Ascending aorta (tissue), 2 donors: ENCODE results near the gene RNF157. TPM values are rescaled to one million over a fixed set of nuclear protein-coding genes. Genes with fewer than 3 reads are reported as not detected.
"Not testable (repeated sequence)": the region's sequence is repeated elsewhere in the genome, so short reads cannot be mapped to it uniquely, and the experiment has no call there.

Experiments used
- DNase-seq, 2 donors: peaks; one replicate each; pipeline ENCODE4 v3.0.0-alpha.2; 2019; ENCODE audit warnings: low spot score in 2 of 2
- H3K27ac ChIP-seq, 2 donors: fragments of 200-600 bp; sonication (generic); one replicate each; pipeline ENCODE4 v1.5.1; 2016 to 2017; ENCODE audit warnings: mild to moderate bottlenecking in 1 of 2
- H3K27me3 ChIP-seq: fragments of 200-600 bp; sonication (generic); one replicate; pipeline ENCODE4 v1.5.1; 2017
- H3K36me3 ChIP-seq, 2 donors: fragments of 200-600 bp; sonication (generic); one replicate each; pipeline ENCODE4 v1.5.1; 2016
- H3K4me1 ChIP-seq, 2 donors: fragments of 200-600 bp; sonication (generic); one replicate each; pipeline ENCODE4 v1.5.1; 2016 to 2017; ENCODE audit warnings: mild to moderate bottlenecking in 1 of 2
- H3K4me3 ChIP-seq, 2 donors: fragments of 200-600 bp; sonication (generic); one replicate each; pipeline ENCODE4 v1.5.1; 2016 to 2017; ENCODE audit warnings: mild to moderate bottlenecking in 1 of 2
- H3K9me3 ChIP-seq, 2 donors: fragments of 200-600 bp; sonication (generic); one replicate each; pipeline ENCODE4 v1.5.1; 2016
- CTCF ChIP-seq, 3 experiments: fragments of 200-600 bp in 2 of 3; fragments of 450-650 bp in 1 of 3; sonication (generic) in 2 of 3; IDR thresholded peaks; one replicate each; pipeline ENCODE4 v1.5.1; 2016 to 2019; ENCODE audit warnings: antibody characterized with exemption in 3 of 3, mild to moderate bottlenecking in 1 of 3, moderate library complexity in 1 of 3
- intact Hi-C: fragments of 100-400 bp; cut with DNase I; formaldehyde crosslinking; loops from one replicate; pipeline ENCODE4 v1.15.1; 2023
- total RNA-seq: library from RNA; depleted of rRNA; stranded (reverse); fragments of >200 nt; gene quantifications from one replicate; pipeline ENCODE4 v1.1.0, GENCODE V29; 2016

The RNF157 gene
- total RNA-seq, 1 donor from 2014 or later = 2.4 TPM

- intact Hi-C loops = no loop called here
- DNase-seq = no peak
- no peaks in the 10 kb centered on the region for H3K27me3 ChIP-seq
- no peaks in the 10 kb centered on the region for H3K4me1 ChIP-seq
- no peak overlapping the region for H3K4me3 ChIP-seq
- no peaks in the 10 kb centered on the region for H3K9me3 ChIP-seq
- no peaks in the 10 kb centered on the region for H3K36me3 ChIP-seq
- H3K27ac ChIP-seq = no peak overlapping the region
- TF ChIP-seq CTCF (IDR thresholded peaks at IDR 0.05) = no peak
These were observed 20.5 kb downstream of the RNF157 start for GRCh38 chr17:76219670-76220383.

- no peaks in the 10 kb centered on the region for H3K4me1 ChIP-seq
These were observed 23.2 kb downstream of the RNF157 start for GRCh38 chr17:76217081-76217480.

GRCh38 chr17:76213491-76213890 lies 26.8 kb downstream of the RNF157 start:
- no peak for DNase-seq
- Histone ChIP-seq H3K27me3 (no peaks in the 10 kb centered on the region), H3K27ac (no peak overlapping the region), H3K4me1 (no peaks in the 10 kb centered on the region), H3K4me3 (no peak overlapping the region), H3K36me3 (no peaks in the 10 kb centered on the region), H3K9me3 (no peaks in the 10 kb centered on the region)
- no peak for TF ChIP-seq CTCF (IDR thresholded peaks at IDR 0.05)
- intact Hi-C loops = no loop called here

More at GRCh38 chr17:76217081-76217480, 23.2 kb downstream of the RNF157 start:
- no peaks in the 10 kb centered on the region for H3K9me3 ChIP-seq
- H3K27ac ChIP-seq = no peak overlapping the region
- H3K4me3 ChIP-seq = no peak overlapping the region
- H3K27me3 ChIP-seq = no peaks in the 10 kb centered on the region
- TF ChIP-seq CTCF (IDR thresholded peaks at IDR 0.05) = no peak
- H3K36me3 ChIP-seq = no peaks in the 10 kb centered on the region
- intact Hi-C loops = no loop called here
- DNase-seq = no peak

- H3K9me3 ChIP-seq = no peaks in the 10 kb centered on the region
- no peaks in the 10 kb centered on the region for H3K4me1 ChIP-seq
- H3K27ac ChIP-seq = no peak overlapping the region
- TF ChIP-seq CTCF (IDR thresholded peaks at IDR 0.05) = no peak
- no peak overlapping the region for H3K4me3 ChIP-seq
- no peaks in the 10 kb centered on the region for H3K36me3 ChIP-seq
- intact Hi-C loops = no loop called here
- DNase-seq = no peak
- no peaks in the 10 kb centered on the region for H3K27me3 ChIP-seq
These were observed 32.2 kb downstream of the RNF157 start for GRCh38 chr17:76208120-76208519.

GRCh38 chr17:76207275-76208059 lies 32.8 kb downstream of the RNF157 start:
- H3K4me1 ChIP-seq = no peaks in the 10 kb centered on the region

GRCh38 chr17:76205542-76206144 lies 34.6 kb downstream of the RNF157 start:
- H3K27ac ChIP-seq, DNase-seq, H3K4me3 ChIP-seq, intact Hi-C loops, H3K9me3 ChIP-seq, H3K27me3 ChIP-seq, H3K4me1 ChIP-seq, H3K36me3 ChIP-seq: not testable (repeated sequence)

More at GRCh38 chr17:76207275-76208059, 32.8 kb downstream of the RNF157 start:
- TF ChIP-seq CTCF (IDR thresholded peaks at IDR 0.05) = no peak
- intact Hi-C loops = no loop called here
- DNase-seq = no peak
- Histone ChIP-seq H3K9me3 (no peaks in the 10 kb centered on the region), H3K4me3 (no peak overlapping the region), H3K36me3 (no peaks in the 10 kb centered on the region), H3K27me3 (no peaks in the 10 kb centered on the region), H3K27ac (no peak overlapping the region)
